OCI-LY7 (cell line): ENCODE results near the gene ZMYND15. TPM values are rescaled to one million over a fixed set of nuclear protein-coding genes. Genes with fewer than 3 reads are reported as not detected.

ENCODE experiments used
- BruUV-seq: library from RNA; stranded (reverse); fragments of 400-500 nt; replicated peaks from 2 replicates; lab custom pipeline; 2021; lab: Mats Ljungman, UMichigan
- CTCF ChIA-PET: fragments of 300-600 bp; sonication (Branson Sonifier 250); formaldehyde crosslinking; loops from one replicate; lab custom pipeline; 2022; ENCODE audit warnings: antibody characterized with exemption; ENCODE audit not compliant: unreplicated experiment; lab: Charles Lee
- POLR2A ChIA-PET: fragments of 300-600 bp; sonication (Branson Sonifier 250); formaldehyde crosslinking; loops from one replicate; lab custom pipeline; 2022; ENCODE audit warnings: antibody characterized with exemption; lab: Charles Lee
- DNase-seq: peaks from one replicate; pipeline ENCODE4 v3.0.0-alpha.2; 2015; ENCODE audit warnings: low spot score
- H2AFZ ChIP-seq: fragments of 200-600 bp; sonication (generic), shearing (Covaris generic); 2 replicates; pipeline ENCODE4 v1.6.1; 2014; ENCODE audit warnings: mild to moderate bottlenecking, antibody characterized with exemption, low read length, moderate library complexity
- H3K27ac ChIP-seq: fragments of 200-600 bp; sonication (generic); 2 replicates; pipeline ENCODE4 v1.5.1; 2014; ENCODE audit warnings: mixed run types, low read depth, mild to moderate bottlenecking, moderate library complexity, low read length, inconsistent platforms; ENCODE audit not compliant: poor library complexity, severe bottlenecking
- H3K36me3 ChIP-seq: fragments of 200-600 bp; sonication (generic); 2 replicates; pipeline ENCODE4 v1.6.1; 2014; ENCODE audit warnings: mild to moderate bottlenecking, antibody characterized with exemption, low read length, moderate library complexity, mixed read lengths; ENCODE audit not compliant: insufficient read depth
- H3K4me1 ChIP-seq: fragments of 200-600 bp; sonication (generic); 2 replicates; pipeline ENCODE4 v1.5.1; 2014; ENCODE audit warnings: mild to moderate bottlenecking, low read length; ENCODE audit not compliant: insufficient read depth, poor library complexity, severe bottlenecking
- H3K4me2 ChIP-seq: fragments of 200-600 bp; sonication (generic); 2 replicates; pipeline ENCODE4 v1.6.1; 2014; ENCODE audit warnings: mild to moderate bottlenecking, low read length
- H3K4me3 ChIP-seq: fragments of 200-600 bp; sonication (generic); 2 replicates; pipeline ENCODE4 v1.5.1; 2014; ENCODE audit warnings: mild to moderate bottlenecking, low read depth, low read length; ENCODE audit not compliant: poor library complexity, severe bottlenecking
- H3K79me2 ChIP-seq: fragments of 200-600 bp; sonication (generic); 2 replicates; pipeline ENCODE4 v1.6.1; 2016; ENCODE audit warnings: low read depth, mild to moderate bottlenecking, low read length, moderate library complexity, mixed read lengths; ENCODE audit not compliant: insufficient read depth
- H3K9me2 ChIP-seq: fragments of 200-600 bp; sonication (generic); 2 replicates; pipeline ENCODE4 v1.6.1; 2016; ENCODE audit warnings: mild to moderate bottlenecking, low read length, mixed read lengths; ENCODE audit not compliant: insufficient read depth
- H3K9me3 ChIP-seq: fragments of 200-600 bp; sonication (generic); 2 replicates; pipeline ENCODE4 v1.6.1; 2014; ENCODE audit warnings: mild to moderate bottlenecking, mixed run types, low read length, mixed read lengths
- H4K20me1 ChIP-seq: fragments of 200-600 bp; sonication (generic); 2 replicates; pipeline ENCODE4 v1.6.1; 2014; ENCODE audit warnings: mild to moderate bottlenecking, antibody characterized with exemption, low read length, moderate library complexity, mixed read lengths; ENCODE audit not compliant: insufficient read depth
- CTCF ChIP-seq: fragments of 200-600 bp; sonication (generic); conservative IDR thresholded peaks from 2 replicates; pipeline ENCODE4 v1.5.1; 2014; ENCODE audit warnings: mild to moderate bottlenecking, antibody characterized with exemption, low read length, moderate library complexity, mixed read lengths
- EZH2phosphoT487 ChIP-seq: fragments of 200-600 bp; sonication (generic); IDR thresholded peaks from 2 replicates; pipeline ENCODE4 v1.6.1; 2018; ENCODE audit warnings: low read depth, borderline replicate concordance, mild to moderate bottlenecking, mixed run types, antibody characterized with exemption, low read length, moderate library complexity, mixed read lengths
- intact Hi-C: fragments of 100-400 bp; cut with micrococcal nuclease; formaldehyde crosslinking; loops from one replicate; pipeline ENCODE4 v1.10.0; 2022; ENCODE audit not compliant: unreplicated experiment
- total RNA-seq, 2 experiments: library from RNA; depleted of rRNA in 1 of 2; stranded (reverse); fragments of >200 nt in 1 of 2; shearing (Covaris generic) in 1 of 2; gene quantifications; 2 replicates each; pipeline ENCODE4 v1.2.3, GENCODE V29; 2014 to 2022

The ZMYND15 gene
- total RNA-seq, 2 experiments from 2014 or later: not detected

DNA sequence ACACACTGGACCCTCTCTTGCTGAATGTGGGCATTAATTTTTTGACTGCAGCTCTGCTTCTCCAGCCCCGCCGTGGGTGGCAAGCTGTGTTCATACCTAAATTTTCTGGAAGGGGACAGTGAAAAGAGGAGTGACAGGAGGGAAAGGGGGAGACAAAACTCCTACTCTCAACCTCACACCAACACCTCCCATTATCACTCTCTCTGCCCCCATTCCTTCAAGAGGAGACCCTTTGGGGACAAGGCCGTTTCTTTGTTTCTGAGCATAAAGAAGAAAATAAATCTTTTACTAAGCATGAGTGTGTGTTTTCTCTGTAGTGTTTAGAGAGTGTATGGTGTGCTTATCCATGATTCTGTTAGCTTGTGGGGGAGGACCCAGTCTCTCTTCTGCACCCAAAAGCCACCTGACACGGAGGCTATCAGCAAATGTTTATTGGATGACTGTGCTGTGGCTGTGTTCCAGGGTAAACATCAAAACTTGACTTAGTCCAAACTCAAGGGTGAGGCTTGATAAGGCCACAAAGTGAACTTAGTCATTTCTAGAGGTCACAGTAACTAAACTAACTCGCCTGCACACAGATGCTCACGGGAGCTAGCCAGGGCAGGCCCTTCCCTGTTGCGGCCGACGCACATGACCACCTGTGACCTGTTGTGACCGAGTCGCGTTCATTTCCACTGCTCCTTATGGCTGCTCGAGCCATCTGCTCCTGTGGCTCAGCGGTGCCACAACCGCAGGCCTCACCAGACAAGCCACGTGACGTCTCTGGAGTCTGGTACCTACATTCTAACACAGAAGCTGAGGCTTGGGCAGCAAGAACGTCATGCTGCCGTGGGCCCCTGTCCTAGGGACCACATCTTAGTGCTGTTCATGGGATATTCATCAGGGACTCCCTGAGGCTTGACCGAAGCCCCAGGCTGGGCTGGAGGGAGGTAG, 18.2 kb upstream of the ZMYND15 start:
- no peak overlapping the region for H3K4me3 ChIP-seq
- no peak overlapping the region for H3K27ac ChIP-seq
- peaks cover 37% of the 10 kb centered on the region for H3K36me3 ChIP-seq
- no peaks in the 10 kb centered on the region for H4K20me1 ChIP-seq
- H3K79me2 ChIP-seq: no peaks in the 10 kb centered on the region
- H3K9me2 ChIP-seq: no peaks in the 10 kb centered on the region
- intact Hi-C loops: no loop called here
- no peak overlapping the region for H2AFZ ChIP-seq
- BruUV-seq: no TSS peak
- ChIA-PET POLR2A (no interaction called here), CTCF (interaction anchor here (0.9 kb wide), 1 partner anchor 71 kb away, joined by 3 read pairs; no protein-coding TSS in a partner anchor)
- H3K9me3 ChIP-seq: no peaks in the 10 kb centered on the region
- DNase-seq: no peak
- H3K4me1 ChIP-seq: no peaks in the 10 kb centered on the region
- no peak overlapping the region for H3K4me2 ChIP-seq
- TF ChIP-seq EZH2phosphoT487 (no peak), CTCF (no peak)

- H2AFZ ChIP-seq: no peak overlapping the region
- no peaks in the 10 kb centered on the region for H3K9me2 ChIP-seq
- H3K79me2 ChIP-seq: no peaks in the 10 kb centered on the region
- intact Hi-C loops: no loop called here
- peaks cover 24% of the 10 kb centered on the region for H3K36me3 ChIP-seq
- no peak overlapping the region for H3K27ac ChIP-seq
- no peak overlapping the region for H3K4me2 ChIP-seq
- TF ChIP-seq EZH2phosphoT487 (no peak), CTCF (no peak)
- H4K20me1 ChIP-seq: no peaks in the 10 kb centered on the region
- no peak for DNase-seq
- H3K4me1 ChIP-seq: no peaks in the 10 kb centered on the region
- no peak overlapping the region for H3K4me3 ChIP-seq
- POLR2A ChIA-PET: interaction anchor here (0.7 kb wide), 1 partner anchor 113 kb away, joined by 4 read pairs; no protein-coding TSS in a partner anchor
- no TSS peak for BruUV-seq
- CTCF ChIA-PET: no interaction called here
- H3K9me3 ChIP-seq: no peaks in the 10 kb centered on the region
Observed at GRCh38 chr17:4722678-4723240, 16.9 kb upstream of the ZMYND15 start.
